Skeletal muscle tissue (tissue), 4 donors: ENCODE measurements around the gene ODAD2. TPM values are rescaled to one million over a fixed set of nuclear protein-coding genes. Genes with fewer than 3 reads are reported as not detected.
"Not testable (repeated sequence)": the region's sequence is repeated elsewhere in the genome, so short reads cannot be mapped to it uniquely, and the experiment has no call there.

Experiments used
- H3K27ac ChIP-seq: one replicate; pipeline ENCODE4 v1.7.0; 2013; ENCODE audit warnings: mild to moderate bottlenecking, low read depth, low read length, inconsistent platforms
- H3K27me3 ChIP-seq, 3 donors: one replicate each; pipeline ENCODE4 v1.7.0; 2013; ENCODE audit warnings: low read length in 3 of 3; ENCODE audit not compliant: control insufficient read depth in 3 of 3, insufficient read depth in 3 of 3
- H3K36me3 ChIP-seq, 3 donors: one replicate each; pipeline ENCODE4 v1.7.0; 2013; ENCODE audit warnings: low read length in 3 of 3; ENCODE audit not compliant: control insufficient read depth in 3 of 3, insufficient read depth in 3 of 3
- H3K4me1 ChIP-seq, 3 donors: one replicate each; pipeline ENCODE4 v1.7.0; 2013; ENCODE audit warnings: low read length in 3 of 3, mild to moderate bottlenecking in 3 of 3; ENCODE audit not compliant: control insufficient read depth in 3 of 3, insufficient read depth in 3 of 3
- H3K4me3 ChIP-seq, 3 donors: one replicate each; pipeline ENCODE4 v1.7.0; 2013; ENCODE audit warnings: low read length in 3 of 3
- H3K9ac ChIP-seq, 3 donors: one replicate each; pipeline ENCODE4 v1.7.0; 2013; ENCODE audit warnings: low read length in 3 of 3, mild to moderate bottlenecking in 3 of 3, moderate library complexity in 2 of 3, low read depth in 1 of 3
- H3K9me3 ChIP-seq, 3 donors: one replicate each; pipeline ENCODE4 v1.7.0; 2013; ENCODE audit warnings: low read length in 3 of 3; ENCODE audit not compliant: control insufficient read depth in 3 of 3
- total RNA-seq: library from RNA; depleted of rRNA; stranded (reverse); fragments of >200 nt; gene quantifications from one replicate; pipeline ENCODE4 v1.2.3, GENCODE V29; 2014
- donor health status: Osteomylitis.

The ODAD2 gene
- total RNA-seq, 1 donor from 2014 or later: 0.52 TPM

DNA sequence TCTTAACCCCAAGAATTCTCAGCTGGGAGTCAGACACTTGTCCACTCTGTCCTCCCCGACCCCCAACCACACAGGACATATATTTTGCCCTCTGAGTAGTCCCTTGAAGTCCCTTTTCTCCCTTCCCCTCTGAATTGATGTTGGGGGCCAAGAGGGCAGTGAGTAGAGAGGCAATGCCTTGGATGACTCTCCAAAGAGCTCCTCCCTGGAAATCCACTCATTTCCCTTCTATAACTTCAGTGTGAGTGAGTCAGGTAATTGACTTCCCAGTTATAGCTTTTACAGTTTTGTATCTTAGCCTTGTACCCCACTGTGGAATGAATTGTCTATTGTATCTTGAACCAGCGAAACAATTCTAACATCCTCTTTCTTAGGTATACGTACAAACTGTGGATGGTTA is 9.2 kb upstream of the ODAD2 start:
- no peaks in the 10 kb centered on the region for H3K4me1 ChIP-seq
- H3K9me3 ChIP-seq: no peaks in the 10 kb centered on the region
- H3K36me3 ChIP-seq: no peaks in the 10 kb centered on the region
- H3K27me3 ChIP-seq: peaks cover 0 to 3% (median 2%) of the 10 kb centered on the region in 3 donors
- no peak overlapping the region for H3K4me3 ChIP-seq
- H3K27ac ChIP-seq: no peak overlapping the region
- no peak overlapping the region for H3K9ac ChIP-seq

DNA sequence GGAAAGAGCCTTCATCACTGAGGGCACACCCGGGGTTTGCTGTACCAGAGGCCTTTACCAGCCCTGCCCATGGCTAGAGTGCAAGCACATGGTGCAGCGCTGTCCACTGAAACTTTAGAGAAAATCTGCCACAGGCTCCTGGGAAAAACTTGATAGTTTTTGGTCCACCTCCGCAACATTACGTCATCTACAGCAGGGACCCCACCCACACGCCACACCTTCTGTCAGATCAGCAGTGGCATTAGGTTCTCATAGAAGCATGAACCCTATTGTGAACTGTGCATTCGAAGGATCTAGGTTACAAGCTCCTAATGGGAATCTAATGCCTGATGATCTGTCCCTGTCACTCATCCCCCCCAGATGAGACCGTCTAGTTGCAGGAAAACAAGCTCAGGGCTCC is 2.5 kb upstream of the ODAD2 start:
- H3K9ac ChIP-seq: no peak overlapping the region
- peaks cover 3 to 13% (median 3%) of the 10 kb centered on the region in 3 donors for H3K27me3 ChIP-seq
- no peaks in the 10 kb centered on the region for H3K36me3 ChIP-seq
- peaks cover 7 to 9% (median 8%) of the 10 kb centered on the region in 3 donors for H3K4me1 ChIP-seq
- H3K27ac ChIP-seq: no peak overlapping the region
- no peak overlapping the region for H3K4me3 ChIP-seq
- no peaks in the 10 kb centered on the region for H3K9me3 ChIP-seq

DNA sequence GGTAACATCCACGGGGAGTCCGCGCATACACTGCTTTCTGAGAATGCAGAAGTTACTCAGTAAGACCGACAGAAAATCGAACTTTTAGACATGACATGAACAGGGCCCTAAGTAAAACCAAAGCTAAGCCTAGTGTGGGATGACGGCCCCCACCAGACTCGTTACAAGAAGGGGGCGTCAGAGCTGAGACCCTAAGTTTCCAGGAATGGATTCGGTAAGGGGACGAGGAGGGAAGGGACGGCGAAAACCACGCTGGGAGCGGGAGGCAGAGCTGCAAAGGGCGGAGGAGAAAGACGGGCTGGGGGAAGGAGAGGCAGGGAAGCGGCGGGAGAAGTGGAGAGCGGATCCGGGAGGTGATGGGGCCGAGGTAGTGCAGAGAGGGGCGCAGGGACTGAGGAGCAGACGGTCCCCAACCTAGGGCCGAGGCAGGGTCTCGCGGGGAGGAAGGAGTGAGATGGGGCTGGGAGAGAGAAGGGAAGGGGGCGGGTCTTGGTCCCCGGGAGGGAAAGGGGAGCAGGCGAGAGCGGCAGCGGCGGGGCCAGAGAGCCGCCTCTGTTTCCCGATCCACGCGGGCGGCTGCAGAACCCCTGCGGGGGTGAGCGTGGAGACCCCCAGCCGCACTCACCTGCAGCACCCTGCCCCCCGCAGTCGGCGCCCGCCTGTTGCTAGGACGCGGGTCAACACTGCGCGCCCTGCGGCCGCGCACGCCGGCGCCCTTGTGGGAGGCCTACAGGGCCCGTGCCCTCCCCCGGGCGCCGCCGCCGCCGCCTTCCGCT is 513 bp downstream of the ODAD2 start:
- H3K9ac ChIP-seq: peak overlapping the region; percentile 43 to 65 (median 58)
- peak overlapping the region; percentile 62 to 76 (median 73) for H3K4me3 ChIP-seq
- peaks cover 7 to 9% (median 8%) of the 10 kb centered on the region in 3 donors for H3K4me1 ChIP-seq
- peaks cover 3 to 10% (median 3%) of the 10 kb centered on the region in 3 donors for H3K27me3 ChIP-seq
- H3K36me3 ChIP-seq: no peaks in the 10 kb centered on the region
- H3K9me3 ChIP-seq: no peaks in the 10 kb centered on the region
- no peak overlapping the region for H3K27ac ChIP-seq

DNA sequence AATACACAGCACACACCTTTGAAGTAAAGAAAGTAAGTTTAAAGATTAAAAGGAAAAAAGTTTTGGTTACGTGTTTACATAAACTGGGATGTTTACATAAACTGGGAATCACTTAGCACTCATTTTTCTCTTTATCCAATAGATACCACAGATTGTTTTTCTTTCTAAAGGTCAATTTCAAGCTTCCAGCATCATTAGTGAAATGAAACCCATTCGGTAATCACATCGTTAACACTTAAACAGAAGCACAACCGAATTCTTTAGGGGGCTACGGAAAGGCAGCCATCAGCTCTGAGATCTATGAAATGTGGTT is 1.1 kb downstream of the ODAD2 start:
- H3K9ac ChIP-seq: peak overlapping the region in 2 of 3 donors; percentile 43 to 65
- H3K27ac ChIP-seq: no peak overlapping the region
- H3K36me3 ChIP-seq: no peaks in the 10 kb centered on the region
- peaks cover 7 to 9% (median 8%) of the 10 kb centered on the region in 3 donors for H3K4me1 ChIP-seq
- H3K9me3 ChIP-seq: no peaks in the 10 kb centered on the region
- H3K4me3 ChIP-seq: peak overlapping the region; percentile 62 to 76 (median 73)
- peaks cover 3 to 10% (median 3%) of the 10 kb centered on the region in 3 donors for H3K27me3 ChIP-seq

DNA sequence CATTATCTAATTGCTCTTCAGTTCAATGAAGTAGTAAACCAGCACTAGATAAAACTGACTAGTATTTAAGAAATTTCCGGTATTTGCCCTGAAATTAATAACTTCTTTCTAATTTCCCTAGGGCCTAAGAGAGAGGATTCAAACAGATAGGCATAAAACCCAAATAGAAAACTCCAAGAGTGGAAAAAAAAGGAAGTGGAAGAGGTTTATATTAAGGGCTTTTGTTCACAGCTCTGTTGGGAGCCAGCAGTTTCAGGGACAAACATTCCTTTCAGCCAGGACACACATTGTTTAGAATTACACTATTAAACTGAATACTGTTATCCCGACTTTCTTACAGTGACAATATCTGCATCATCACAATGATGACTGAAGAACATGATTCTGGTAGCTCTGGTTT is 3.6 kb downstream of the ODAD2 start:
- Histone ChIP-seq H3K27me3 (peaks cover 3 to 5% (median 3%) of the 10 kb centered on the region in 3 donors), H3K9me3 (no peaks in the 10 kb centered on the region), H3K4me3 (no peak overlapping the region), H3K27ac (no peak overlapping the region), H3K9ac (no peak overlapping the region), H3K36me3 (no peaks in the 10 kb centered on the region), H3K4me1 (peaks cover 7 to 9% (median 8%) of the 10 kb centered on the region in 3 donors)

DNA sequence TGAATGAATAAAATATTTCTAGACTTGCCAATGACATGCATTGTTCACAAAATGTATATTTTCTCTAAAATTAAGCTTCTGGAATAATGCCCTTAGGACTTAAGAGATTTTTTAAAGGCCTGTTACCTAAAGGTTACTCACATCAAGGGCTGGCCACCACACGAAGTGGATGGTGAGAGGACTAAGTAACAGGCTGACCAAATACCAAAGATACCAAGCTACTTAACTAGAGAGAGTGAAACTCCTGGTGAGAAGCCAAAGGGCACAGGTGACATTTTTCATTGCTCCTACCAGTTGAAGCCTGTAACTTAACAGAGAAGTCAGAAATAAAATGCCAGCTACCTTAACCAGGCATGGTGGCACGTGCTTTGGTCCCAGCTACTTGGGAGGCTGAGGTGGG is 9.5 kb downstream of the ODAD2 start:
- not testable (repeated sequence) for H3K27me3 ChIP-seq, H3K9ac ChIP-seq, H3K27ac ChIP-seq, H3K4me1 ChIP-seq, H3K9me3 ChIP-seq, H3K36me3 ChIP-seq, H3K4me3 ChIP-seq

DNA sequence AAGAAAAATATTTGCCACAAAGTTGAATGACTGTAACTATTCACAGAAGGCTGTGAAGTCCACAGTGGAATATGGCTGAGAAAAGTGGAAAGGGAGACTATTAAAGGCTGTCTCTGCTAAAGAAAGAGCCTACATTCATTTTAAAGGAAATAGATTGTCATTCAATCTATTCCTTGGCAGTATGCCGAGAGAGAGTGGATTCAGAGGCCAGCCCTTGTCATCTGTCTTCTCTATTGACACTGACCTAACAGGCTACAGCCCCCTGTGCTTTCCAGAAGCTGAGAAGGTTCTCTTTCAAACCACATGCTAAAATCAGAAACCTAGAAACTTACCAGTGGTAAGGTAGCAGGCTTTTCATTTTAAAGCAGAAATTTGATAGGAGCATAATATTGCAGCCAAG is 12.1 kb downstream of the ODAD2 start:
- Histone ChIP-seq H3K9me3 (no peaks in the 10 kb centered on the region), H3K4me1 (no peaks in the 10 kb centered on the region), H3K27ac (no peak overlapping the region), H3K36me3 (no peaks in the 10 kb centered on the region), H3K4me3 (no peak overlapping the region), H3K27me3 (peaks cover 0 to 6% (median 0%) of the 10 kb centered on the region in 3 donors), H3K9ac (no peak overlapping the region)

DNA sequence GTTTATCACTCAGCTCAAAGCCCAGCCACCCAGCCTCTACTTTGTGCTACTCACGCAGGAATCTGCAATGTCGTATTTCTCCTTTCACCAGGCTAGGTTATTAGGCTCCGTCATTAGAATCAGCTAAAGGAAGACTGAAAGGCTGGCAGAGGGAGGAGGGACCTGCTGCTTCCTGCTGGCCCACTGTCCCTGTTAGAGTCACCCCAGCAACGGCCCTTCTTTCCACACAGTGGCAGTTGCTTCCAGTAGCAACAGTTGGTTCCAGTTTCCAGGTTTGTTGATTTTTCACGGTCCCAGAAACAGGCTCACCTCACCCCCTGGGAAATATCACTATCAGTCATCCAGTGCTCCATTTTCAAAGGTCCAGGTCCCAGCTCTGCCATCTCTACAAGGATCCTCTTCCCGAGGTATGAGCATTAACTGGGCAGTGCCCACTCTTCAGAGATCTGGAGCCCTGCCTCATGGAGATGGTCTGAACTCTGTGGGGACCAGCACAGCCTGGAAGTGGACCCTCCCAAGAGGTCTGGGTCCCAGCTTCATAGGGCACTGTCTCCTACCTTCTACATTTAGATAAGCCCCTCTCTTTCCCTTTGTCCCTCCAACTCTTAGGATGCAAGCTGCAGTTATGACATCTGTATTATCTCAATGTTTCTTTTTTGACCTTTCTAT is 15.9 kb downstream of the ODAD2 start:
- no peak overlapping the region for H3K4me3 ChIP-seq
- H3K9me3 ChIP-seq: no peaks in the 10 kb centered on the region
- H3K9ac ChIP-seq: no peak overlapping the region
- H3K36me3 ChIP-seq: no peaks in the 10 kb centered on the region
- peaks cover 0 to 6% (median 0%) of the 10 kb centered on the region in 3 donors for H3K27me3 ChIP-seq
- no peak overlapping the region for H3K27ac ChIP-seq
- no peaks in the 10 kb centered on the region for H3K4me1 ChIP-seq

DNA sequence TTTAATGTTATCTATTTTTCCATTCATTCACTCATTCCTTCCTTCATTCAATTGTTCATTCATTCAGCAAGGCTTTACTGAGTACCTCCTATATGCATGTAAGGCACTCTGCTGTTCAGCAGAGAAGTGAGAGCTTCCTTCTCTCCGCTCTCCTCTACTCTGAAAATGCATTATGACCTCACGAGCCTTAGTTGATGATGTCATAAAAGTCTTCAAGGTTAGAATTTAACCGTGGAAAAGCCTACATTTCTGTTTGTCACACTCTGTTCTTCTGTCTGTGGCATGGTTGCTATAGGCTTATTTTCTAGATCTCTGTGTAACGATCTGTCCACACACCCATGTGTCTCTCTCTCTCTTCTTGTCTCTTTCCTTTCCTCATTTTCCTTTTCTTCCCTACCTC is 17.1 kb downstream of the ODAD2 start:
- no peaks in the 10 kb centered on the region for H3K9me3 ChIP-seq
- no peaks in the 10 kb centered on the region for H3K36me3 ChIP-seq
- H3K4me3 ChIP-seq: no peak overlapping the region
- peaks cover 0 to 6% (median 0%) of the 10 kb centered on the region in 3 donors for H3K27me3 ChIP-seq
- H3K4me1 ChIP-seq: no peaks in the 10 kb centered on the region
- no peak overlapping the region for H3K27ac ChIP-seq
- H3K9ac ChIP-seq: no peak overlapping the region

DNA sequence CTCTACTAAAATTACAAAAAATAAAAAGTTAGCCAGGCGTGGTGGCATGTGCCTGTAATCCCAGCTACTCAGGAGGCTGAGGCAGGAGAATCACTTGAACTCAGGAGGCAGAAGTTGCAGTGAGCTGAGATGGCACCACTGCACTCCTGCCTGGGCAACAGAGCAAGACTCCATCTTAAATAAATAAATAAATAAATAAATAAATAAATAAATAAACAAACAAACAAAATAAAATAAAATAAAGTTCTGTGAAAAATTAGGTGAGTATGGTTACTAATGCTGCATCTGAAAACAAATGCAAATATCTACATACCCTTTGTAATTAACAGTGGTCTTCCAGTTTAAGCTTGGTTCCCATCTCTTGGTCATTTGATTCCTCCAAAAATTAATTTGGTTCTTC is 28.1 kb downstream of the ODAD2 start:
- not testable (repeated sequence) for H3K9me3 ChIP-seq, H3K27me3 ChIP-seq, H3K36me3 ChIP-seq

More for the DNA sequence above, 28.1 kb downstream of the ODAD2 start:
- H3K27ac ChIP-seq, H3K4me1 ChIP-seq, H3K9ac ChIP-seq, H3K4me3 ChIP-seq: not testable (repeated sequence)
